ENCODE results near the gene NPAS4.

DNA sequence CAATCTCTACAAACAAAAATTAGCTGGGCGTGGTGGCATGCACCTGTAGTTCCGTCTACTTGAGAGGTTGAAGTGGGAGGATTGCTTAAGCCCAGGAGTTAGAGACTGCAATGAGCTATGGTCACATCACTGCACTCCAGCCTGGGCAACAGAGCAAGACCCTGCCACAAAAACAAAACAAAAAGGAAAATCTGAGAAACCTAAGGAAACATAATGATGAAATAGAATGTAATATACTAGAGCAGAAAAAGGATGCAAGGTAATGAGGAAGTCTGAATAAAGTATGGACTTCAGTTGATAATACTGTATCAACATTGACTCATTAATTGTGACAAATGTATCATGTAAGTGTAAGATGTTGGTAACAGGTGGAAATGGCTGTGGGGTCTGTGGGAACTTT is 8.1 kb downstream of the NPAS4 start:
- TF ChIP-seq, protein P1, sequence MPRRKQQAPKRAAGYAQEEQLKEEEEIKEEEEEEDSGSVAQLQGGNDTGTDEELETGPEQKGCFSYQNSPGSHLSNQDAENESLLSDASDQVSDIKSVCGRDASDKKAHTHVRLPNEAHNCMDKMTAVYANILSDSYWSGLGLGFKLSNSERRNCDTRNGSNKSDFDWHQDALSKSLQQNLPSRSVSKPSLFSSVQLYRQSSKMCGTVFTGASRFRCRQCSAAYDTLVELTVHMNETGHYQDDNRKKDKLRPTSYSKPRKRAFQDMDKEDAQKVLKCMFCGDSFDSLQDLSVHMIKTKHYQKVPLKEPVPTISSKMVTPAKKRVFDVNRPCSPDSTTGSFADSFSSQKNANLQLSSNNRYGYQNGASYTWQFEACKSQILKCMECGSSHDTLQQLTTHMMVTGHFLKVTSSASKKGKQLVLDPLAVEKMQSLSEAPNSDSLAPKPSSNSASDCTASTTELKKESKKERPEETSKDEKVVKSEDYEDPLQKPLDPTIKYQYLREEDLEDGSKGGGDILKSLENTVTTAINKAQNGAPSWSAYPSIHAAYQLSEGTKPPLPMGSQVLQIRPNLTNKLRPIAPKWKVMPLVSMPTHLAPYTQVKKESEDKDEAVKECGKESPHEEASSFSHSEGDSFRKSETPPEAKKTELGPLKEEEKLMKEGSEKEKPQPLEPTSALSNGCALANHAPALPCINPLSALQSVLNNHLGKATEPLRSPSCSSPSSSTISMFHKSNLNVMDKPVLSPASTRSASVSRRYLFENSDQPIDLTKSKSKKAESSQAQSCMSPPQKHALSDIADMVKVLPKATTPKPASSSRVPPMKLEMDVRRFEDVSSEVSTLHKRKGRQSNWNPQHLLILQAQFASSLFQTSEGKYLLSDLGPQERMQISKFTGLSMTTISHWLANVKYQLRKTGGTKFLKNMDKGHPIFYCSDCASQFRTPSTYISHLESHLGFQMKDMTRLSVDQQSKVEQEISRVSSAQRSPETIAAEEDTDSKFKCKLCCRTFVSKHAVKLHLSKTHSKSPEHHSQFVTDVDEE (CRISPR knock-in tag; IDR thresholded peaks at IDR 0.05) = no peak
- TF ChIP-seq, protein P2, sequence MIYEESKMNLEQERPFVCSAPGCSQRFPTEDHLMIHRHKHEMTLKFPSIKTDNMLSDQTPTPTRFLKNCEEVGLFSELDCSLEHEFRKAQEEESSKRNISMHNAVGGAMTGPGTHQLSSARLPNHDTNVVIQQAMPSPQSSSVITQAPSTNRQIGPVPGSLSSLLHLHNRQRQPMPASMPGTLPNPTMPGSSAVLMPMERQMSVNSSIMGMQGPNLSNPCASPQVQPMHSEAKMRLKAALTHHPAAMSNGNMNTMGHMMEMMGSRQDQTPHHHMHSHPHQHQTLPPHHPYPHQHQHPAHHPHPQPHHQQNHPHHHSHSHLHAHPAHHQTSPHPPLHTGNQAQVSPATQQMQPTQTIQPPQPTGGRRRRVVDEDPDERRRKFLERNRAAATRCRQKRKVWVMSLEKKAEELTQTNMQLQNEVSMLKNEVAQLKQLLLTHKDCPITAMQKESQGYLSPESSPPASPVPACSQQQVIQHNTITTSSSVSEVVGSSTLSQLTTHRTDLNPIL (CRISPR knock-in tag; IDR thresholded peaks at IDR 0.05; ENCODE audit: low read depth) = no peak
- TF ChIP-seq ZFP3 (CRISPR knock-in tag; IDR thresholded peaks at IDR 0.05) (no peak), GLIS3 (CRISPR knock-in tag; IDR thresholded peaks at IDR 0.05) (no peak), CSDC2 (CRISPR knock-in tag; IDR thresholded peaks at IDR 0.05) (no peak)
- TF ChIP-seq, protein P3, sequence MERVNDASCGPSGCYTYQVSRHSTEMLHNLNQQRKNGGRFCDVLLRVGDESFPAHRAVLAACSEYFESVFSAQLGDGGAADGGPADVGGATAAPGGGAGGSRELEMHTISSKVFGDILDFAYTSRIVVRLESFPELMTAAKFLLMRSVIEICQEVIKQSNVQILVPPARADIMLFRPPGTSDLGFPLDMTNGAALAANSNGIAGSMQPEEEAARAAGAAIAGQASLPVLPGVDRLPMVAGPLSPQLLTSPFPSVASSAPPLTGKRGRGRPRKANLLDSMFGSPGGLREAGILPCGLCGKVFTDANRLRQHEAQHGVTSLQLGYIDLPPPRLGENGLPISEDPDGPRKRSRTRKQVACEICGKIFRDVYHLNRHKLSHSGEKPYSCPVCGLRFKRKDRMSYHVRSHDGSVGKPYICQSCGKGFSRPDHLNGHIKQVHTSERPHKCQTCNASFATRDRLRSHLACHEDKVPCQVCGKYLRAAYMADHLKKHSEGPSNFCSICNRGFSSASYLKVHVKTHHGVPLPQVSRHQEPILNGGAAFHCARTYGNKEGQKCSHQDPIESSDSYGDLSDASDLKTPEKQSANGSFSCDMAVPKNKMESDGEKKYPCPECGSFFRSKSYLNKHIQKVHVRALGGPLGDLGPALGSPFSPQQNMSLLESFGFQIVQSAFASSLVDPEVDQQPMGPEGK (CRISPR knock-in tag; IDR thresholded peaks at IDR 0.05; ENCODE audit: borderline replicate concordance) = no peak

All from SK-N-SH treated with all-trans-retinoic acid at 6 μM for 48 hours (cell line).